ENCODE data around the gene SOAT1. TPM values are rescaled to one million over a fixed set of nuclear protein-coding genes. Genes with fewer than 3 reads are reported as not detected.
"Not testable (repeated sequence)": the region's sequence is repeated elsewhere in the genome, so short reads cannot be mapped to it uniquely, and the experiment has no call there.

SOAT1 gene
- 10 to 100 TPM; 33.6 to 39.0 (median 35.0) TPM for polyA plus RNA-seq (ENCODE audit: insufficient read length in 3 of 3)

DNA sequence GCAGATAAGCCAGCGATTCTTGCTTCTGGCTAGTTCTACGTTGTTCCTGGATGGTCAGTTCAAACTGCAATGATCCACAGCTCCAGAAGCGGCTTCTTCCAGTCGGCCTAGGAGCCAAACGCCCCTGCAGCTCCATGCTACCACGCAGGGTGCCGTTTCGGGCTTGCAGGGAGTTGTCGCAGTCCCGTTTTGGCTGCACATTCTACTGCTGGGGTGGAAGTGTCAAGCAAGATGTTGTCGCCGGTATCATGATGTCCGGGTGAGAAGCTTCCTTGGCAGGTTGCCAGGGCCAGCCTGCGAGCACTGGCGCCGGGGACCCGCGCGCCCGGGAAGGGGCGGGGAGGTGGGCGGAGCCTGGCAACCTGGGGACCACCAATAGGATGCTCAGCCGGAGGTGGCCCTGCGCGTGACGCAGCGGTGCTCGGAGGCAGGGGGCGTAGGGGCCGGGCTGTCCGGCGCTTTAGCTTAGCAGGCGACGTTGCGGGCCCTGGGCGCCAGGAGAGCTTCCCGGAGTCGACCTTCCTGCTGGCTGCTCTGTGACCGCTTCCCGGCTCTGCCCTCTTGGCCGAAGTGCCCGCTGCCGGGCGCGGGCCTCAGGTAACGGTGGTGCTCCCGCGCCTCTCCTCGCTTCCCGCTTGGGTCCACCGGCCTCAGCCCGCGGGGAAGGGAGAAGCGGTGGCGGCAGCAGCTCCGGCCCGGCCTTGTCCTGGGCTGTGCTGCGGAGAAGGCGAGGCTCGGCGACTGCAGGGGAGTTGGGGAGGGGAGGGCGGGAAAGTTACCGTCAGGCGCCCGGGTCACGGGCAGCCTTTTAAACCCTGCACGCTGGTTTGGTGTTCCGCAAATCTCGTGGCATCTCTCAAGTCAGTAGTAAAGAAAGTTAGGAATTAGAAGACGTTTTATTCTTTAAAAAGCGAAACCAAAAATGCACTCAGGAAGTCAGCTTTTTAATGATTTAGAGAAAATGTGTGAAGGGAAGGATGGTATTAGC is at the start of gene SOAT1:
TSS of gene SOAT1 (plus strand) at position 458 of the 988 bp plus-strand sequence. CDS start 8,888 bp downstream, outside the sequence.
- peak; percentile 78 to 90 (median 86) for DNase-seq (ENCODE audit: low read depth in 3 of 3, low spot score in 2 of 3)

DNA sequence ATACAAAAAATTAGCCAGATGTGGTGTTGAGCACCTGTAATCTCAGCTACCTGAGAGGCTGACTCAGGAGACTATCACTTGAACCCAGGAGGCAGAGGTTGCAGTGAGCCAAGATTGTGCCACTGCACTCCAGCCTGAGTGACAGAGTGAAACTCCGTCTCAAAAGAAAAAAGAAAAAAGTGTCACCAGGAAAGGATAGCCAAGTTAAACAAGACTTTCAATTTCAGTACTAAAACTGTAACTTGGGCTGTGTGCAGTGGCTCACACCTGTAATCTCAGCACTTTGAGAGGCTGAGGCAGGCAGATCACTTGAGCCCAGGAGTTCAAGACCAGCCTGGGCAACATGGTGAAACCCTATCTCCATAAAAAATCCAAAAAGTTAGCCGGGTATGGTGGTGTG is 48.2 kb upstream of the SOAT1 start:
- DNase-seq (ENCODE audit: low read depth in 3 of 3, low spot score in 2 of 3), result not testable (repeated sequence)

DNA sequence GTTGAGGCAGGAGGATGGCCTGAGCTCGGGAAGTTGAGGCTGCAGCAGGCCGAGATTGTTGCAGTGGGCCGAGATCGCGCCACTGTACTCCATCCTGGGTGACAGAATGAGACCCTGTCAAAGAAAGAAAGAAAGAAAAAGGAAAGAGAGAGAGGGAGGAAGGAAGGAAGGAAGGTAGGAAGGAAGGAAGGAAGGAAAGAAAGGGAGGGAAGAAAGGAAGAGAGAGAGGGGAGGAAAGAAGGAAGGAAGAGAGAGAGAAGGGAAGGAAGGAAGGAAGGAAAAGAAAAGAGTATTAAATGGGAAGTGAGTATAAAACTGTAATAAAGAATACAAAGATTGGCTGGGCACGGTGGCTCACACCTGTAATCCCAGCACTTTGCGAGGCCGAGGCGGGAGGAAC is 45.7 kb upstream of the SOAT1 start:
- no peak for DNase-seq (ENCODE audit: low read depth in 3 of 3, low spot score in 2 of 3)

- no peak for DNase-seq (ENCODE audit: low read depth in 3 of 3, low spot score in 2 of 3)
These were observed 41.9 kb upstream of the SOAT1 start for GRCh38 chr1:179251675-179252074.

DNA sequence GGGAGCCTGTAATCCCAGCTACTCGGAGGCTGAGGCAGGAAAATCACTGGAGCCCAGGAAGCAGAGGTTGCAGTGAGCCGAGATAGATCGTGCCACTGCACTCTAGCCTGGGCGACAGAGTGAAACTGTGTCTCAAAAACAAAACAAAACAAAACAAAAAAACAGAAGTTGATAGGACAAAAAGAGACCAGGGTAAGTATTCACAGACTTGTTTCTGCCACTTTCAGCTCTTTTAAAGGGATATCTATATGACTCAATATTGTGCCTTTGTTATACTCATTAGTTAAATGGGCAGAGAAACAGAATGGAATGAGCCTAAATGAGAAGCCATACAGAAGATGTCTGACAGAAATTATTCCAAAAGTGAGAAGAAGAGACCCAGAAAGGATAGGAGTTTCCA is 41.0 kb upstream of the SOAT1 start:
- DNase-seq (ENCODE audit: low read depth in 3 of 3, low spot score in 2 of 3), result no peak

DNA sequence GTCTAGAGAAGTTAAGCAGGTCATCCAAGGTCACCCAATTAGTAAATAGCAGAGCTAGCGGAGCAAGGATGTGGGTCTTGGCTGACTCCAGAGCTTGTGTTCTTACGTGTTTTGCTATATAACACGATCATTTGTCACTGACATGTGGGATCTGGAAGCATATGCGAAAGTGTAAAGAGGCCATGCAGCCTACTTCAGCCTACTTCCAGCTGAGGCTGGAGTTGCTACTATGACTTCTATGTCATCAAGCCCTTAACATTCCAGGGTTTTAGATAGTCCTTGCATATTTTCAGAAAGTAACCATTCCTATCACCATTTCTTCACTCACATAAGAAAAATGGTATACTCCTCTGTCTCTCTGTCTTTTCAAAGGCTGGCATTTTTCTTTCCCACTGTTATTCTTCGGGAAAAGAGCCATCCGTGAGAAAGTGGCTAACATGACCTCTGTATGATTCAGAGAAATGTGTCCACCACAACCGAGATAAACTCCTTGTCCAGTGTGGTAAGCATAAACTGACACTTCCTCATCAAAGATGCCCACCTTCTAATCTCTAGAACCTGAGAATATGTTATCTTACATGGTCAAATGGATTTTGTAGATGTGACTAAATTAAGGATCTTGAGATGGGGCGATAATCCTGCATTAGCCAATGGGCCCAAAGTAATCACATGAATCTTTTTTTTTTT is 40.2 kb upstream of the SOAT1 start:
- DNase-seq (ENCODE audit: low read depth in 3 of 3, low spot score in 2 of 3), result no peak

- no peak for DNase-seq (ENCODE audit: low read depth in 3 of 3, low spot score in 2 of 3)
These were observed 31.4 kb upstream of the SOAT1 start for GRCh38 chr1:179262183-179262582.

GRCh38 chr1:179263121-179263520 is 30.5 kb upstream of the SOAT1 start:
- no peak for DNase-seq (ENCODE audit: low read depth in 3 of 3, low spot score in 2 of 3)

DNA sequence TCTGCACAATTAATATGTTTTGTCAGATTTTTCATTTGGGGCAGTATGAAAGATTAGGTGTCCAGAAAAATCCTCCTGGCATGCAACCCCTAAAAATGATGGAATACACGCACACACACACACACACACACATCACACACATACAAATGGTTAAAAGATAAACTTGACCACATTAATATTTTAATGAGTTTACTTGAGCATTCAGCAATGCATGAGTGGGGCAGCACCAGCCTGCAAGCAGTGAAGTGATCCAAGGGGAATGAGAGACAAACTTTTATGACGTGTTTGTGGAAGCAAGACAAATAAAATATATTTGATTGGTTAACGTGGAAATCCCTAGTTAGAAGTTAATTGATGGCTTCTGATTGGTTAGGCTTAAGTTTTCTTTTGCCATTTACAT is 29.1 kb upstream of the SOAT1 start:
- no peak for DNase-seq (ENCODE audit: low read depth in 3 of 3, low spot score in 2 of 3)

GRCh38 chr1:179269071-179269470 is 24.5 kb upstream of the SOAT1 start:
- DNase-seq (ENCODE audit: low read depth in 3 of 3, low spot score in 2 of 3), result no peak

DNA sequence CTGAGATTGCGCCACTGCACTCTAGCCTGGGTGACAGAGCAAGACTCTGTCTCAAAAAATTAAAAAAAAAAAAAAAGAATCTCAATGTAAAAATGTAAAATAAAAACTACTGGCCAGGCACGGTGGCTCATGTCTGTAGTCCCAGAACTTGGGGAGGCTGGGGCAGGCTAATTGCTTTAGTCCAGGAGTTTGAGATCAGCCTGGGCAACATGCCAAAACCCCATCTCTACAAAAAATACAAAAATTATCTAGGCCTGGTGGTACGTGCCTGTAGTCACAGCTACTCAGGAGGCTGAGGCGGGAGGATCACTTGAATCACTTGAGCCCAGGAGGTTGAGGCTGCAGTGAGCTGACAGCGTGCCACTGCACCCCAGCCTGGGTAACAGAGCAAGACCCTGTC is 19.2 kb upstream of the SOAT1 start:
- DNase-seq (ENCODE audit: low read depth in 3 of 3, low spot score in 2 of 3), result not testable (repeated sequence)

- DNase-seq (ENCODE audit: low read depth in 3 of 3, low spot score in 2 of 3), result no peak
These were observed 14.7 kb upstream of the SOAT1 start for GRCh38 chr1:179278920-179279319.

GRCh38 chr1:179283992-179284391 is 9.6 kb upstream of the SOAT1 start:
- no peak for DNase-seq (ENCODE audit: low read depth in 3 of 3, low spot score in 2 of 3)

GRCh38 chr1:179287946-179288345 is 5.7 kb upstream of the SOAT1 start:
- no peak for DNase-seq (ENCODE audit: low read depth in 3 of 3, low spot score in 2 of 3)

DNA sequence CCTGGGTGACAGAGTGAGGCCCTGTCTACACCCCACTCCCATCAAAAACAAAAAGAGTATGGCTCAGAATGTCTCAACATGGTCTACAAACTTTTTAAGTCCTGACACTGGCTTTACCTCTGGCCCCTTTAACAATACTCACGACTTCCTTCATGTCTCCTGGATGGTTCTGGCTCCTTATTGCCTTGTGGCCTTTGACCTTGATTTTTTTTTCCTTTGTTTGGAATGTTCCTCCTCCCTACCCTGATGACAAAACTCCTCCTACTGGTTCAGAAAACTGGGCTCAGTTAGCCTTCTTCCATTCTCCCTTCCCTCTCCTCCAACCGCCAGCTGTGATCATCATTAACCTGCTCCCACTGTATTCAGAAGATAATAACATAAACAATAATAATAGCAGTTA is 4.6 kb upstream of the SOAT1 start:
- no peak for DNase-seq (ENCODE audit: low read depth in 3 of 3, low spot score in 2 of 3)

DNA sequence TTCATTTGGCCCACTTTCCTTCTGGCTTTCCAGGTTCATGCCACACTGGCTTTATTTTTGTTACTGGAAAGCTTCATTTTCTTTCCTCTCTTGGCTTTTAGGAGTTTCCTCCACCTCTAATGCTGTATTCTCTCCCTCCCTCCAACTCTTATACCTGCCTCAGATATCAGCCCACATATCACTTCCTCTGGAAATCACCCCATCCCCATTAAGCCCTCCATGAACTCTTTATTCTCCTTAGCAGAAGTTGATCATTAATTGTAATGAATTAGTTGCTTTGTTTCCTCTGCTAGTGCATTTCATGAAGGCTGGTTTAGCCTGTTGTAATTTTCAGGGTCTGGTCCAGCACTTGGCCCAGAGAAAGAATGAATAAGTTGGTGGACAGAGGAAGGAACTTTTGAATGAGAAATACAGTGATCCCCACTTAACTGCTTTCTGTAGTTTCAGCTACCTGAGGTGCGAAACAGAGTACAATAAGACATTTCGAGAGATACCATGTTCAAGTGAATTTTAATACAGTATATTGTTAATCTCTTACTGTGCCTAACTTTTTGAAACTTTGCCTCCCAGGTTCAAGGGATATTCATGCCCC is 1.7 kb downstream of the SOAT1 start:
- DNase-seq (ENCODE audit: low read depth in 3 of 3, low spot score in 2 of 3), result no peak

DNA sequence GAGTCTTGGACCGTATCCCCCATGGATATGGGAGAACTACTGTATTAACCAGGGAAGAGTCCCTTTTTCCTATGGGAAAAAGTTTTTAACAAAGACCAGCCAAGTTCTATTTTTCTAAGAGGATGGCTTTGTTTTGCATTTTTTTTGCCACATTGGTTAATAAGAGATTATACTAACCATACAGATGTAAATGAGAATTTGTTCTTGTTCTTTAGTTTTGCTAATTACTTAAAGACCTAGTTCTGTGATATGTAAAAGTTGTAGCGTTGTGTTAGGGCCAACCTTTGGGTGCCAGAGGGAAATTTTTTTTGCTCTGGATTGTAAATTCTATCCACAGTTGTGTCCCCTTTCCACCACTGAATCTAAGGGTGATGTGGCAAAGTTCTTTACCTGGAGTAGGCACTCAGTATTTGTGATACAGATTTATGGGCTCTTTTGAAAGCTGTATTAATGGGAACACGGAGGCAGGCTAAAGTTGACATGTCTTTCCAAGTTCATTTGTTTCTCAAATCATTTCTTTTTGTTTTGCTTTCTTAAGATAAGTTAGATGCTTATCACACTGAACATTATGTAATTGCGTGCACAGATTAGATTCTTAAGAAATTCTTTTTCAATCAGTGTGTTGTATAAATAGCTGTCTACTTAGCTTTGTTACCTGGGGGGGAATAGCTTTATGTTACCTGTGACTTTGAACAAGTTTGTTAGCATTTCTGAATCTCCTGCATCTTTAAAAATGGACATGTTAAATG is 2.9 kb downstream of the SOAT1 start:
- no peak for DNase-seq (ENCODE audit: low read depth in 3 of 3, low spot score in 2 of 3)

DNA sequence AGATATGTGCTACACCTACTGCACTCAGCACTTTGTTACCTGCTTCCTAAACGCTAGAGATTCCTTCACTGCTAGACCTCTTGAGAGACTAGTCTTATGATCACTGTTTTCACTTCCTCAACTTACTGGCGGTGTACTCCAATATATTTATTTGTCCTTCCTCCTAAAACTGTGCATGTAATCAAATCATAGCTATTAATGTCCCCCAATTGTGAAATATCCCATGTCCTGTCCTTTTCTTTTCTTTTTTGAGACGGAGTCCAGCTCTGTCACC is 3.4 kb downstream of the SOAT1 start:
- no peak for DNase-seq (ENCODE audit: low read depth in 3 of 3, low spot score in 2 of 3)

DNA sequence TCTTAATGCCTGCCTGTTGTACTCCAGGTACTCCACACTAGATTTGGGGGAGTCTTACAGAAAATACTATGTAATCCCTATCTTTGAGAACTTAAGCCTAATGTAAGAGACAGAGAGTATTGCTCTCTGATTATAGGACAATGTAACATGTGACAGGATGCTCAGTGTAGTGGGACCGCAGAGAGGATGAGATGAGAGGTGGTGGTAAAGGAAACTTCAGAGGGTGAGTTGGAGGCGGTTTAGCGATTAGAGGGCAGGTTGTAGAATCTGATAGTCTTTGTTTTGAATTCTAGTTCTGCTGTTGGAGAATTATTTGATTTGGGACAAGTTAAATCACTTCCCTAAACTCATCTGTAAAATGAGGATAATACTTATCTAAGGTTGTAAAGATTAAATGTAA is 5.4 kb downstream of the SOAT1 start:
- DNase-seq (ENCODE audit: low read depth in 3 of 3, low spot score in 2 of 3), result no peak

GRCh38 chr1:179300112-179300511 is 6.5 kb downstream of the SOAT1 start:
- DNase-seq (ENCODE audit: low read depth in 3 of 3, low spot score in 2 of 3), result no peak

GRCh38 chr1:179302070-179302469 is 8.5 kb downstream of the SOAT1 start:
- DNase-seq (ENCODE audit: low read depth in 3 of 3, low spot score in 2 of 3), result no peak
